Measurements from ENCODE around the gene CHMP6. TPM values are rescaled to one million over a fixed set of nuclear protein-coding genes. Genes with fewer than 3 reads are reported as not detected.

The CHMP6 gene
- total and polyA plus RNA-seq, 3 experiments from 2014 or later: 31.2 to 45.1 (median 32.7) TPM

DNA sequence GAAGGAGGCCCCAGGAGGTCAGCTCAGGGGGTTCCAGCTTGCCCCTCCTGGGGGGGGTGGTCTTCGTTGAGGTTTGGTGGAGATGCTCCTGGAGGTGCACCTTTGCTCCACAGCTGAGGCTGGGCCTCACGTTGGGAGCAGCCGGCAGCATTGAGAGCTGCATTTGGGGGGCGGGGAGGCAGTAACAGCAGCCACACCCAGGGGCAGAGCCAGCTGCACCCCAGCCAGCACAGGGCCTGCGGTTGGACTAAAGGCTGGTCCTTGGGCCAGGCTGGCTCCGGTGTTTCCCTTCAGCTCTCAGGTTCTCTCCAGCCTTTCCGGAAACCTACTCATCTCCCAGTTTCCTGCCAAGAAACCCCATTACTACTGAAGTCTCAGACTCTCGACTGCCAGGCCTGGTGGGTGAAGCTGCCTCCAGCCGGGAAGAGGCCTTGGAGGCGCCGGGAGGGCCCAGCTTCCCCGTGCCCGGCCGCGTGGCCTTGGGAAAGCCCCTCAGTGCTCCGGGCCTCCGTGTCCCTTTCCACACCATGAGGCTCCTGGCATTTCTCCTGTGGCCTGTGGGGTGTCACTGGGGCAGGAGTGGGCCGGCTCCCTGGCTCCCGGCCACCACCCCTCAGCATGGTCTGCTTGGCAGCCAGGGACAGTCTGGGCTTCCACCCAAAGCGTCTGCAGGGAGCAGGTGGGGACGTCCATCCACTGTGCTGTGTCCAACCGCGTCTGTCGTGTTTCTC lies 29.3 kb downstream of the CHMP6 start:
- Mint-ChIP-seq H3K4me1 (peaks cover 22 to 48% (median 32%) of the 10 kb centered on the region in 3 donors), H3K36me3 (no peaks in the 10 kb centered on the region), H3K9me3 (peaks cover 0 to 7% (median 2%) of the 10 kb centered on the region in 5 donors), H3K27me3 (peaks cover 0 to 5% of the 10 kb centered on the region in 2 donors), H3K4me3 (no peak overlapping the region), H3K27ac (no peak overlapping the region)
- peak in 1 of 5 donors; percentile 37 for DNase-seq
- Histone ChIP-seq H3K4me3 (ENCODE audit: low read length) (no peak overlapping the region), H3K4me1 (ENCODE audit: insufficient read depth, low read length) (peaks cover 24% of the 10 kb centered on the region), H3K27ac (ENCODE audit: low read depth, low read length) (peak overlapping the region; percentile 31), H3K36me3 (ENCODE audit: insufficient read depth, low read length) (no peaks in the 10 kb centered on the region), H3K9me3 (ENCODE audit: low read length) (no peaks in the 10 kb centered on the region), H3K27me3 (ENCODE audit: insufficient read depth, low read length, poor library complexity, severe bottlenecking) (no peaks in the 10 kb centered on the region)
- ChIA-PET POLR2A (no interaction called here), CTCF (interaction anchor here (1.1 to 5.1 kb wide), 4 partner anchors 16 to 81 kb away, joined by 4 to 42 read pairs (median 6); no protein-coding TSS in a partner anchor)

- Mint-ChIP-seq H3K4me1 (peaks cover 21 to 46% (median 32%) of the 10 kb centered on the region in 3 donors), H3K27me3 (peaks cover 6 to 10% of the 10 kb centered on the region in 2 donors), H3K9me3 (peaks cover 0 to 4% (median 2%) of the 10 kb centered on the region in 5 donors), H3K4me3 (peak overlapping the region in 2 of 7 donors; percentile 10 to 66), H3K27ac (peak overlapping the region in 3 of 8 donors; percentile 33 to 80 (median 66)), H3K36me3 (no peaks in the 10 kb centered on the region)
- H3K9me3 ChIP-seq (ENCODE audit: low read length): no peaks in the 10 kb centered on the region
- POLR2A ChIA-PET: no interaction called here
- H3K27me3 ChIP-seq (ENCODE audit: insufficient read depth, low read length, poor library complexity, severe bottlenecking): no peaks in the 10 kb centered on the region
- CTCF ChIA-PET: interaction anchor here (1.2 to 5.1 kb wide), 3 partner anchors 33 to 80 kb away, joined by 3 to 42 read pairs (median 6); no protein-coding TSS in a partner anchor
- H3K4me1 ChIP-seq (ENCODE audit: insufficient read depth, low read length): peaks cover 24% of the 10 kb centered on the region
- H3K36me3 ChIP-seq (ENCODE audit: insufficient read depth, low read length): no peaks in the 10 kb centered on the region
- no peak for DNase-seq
- no peak overlapping the region for H3K4me3 ChIP-seq (ENCODE audit: low read length)
- no peak overlapping the region for H3K27ac ChIP-seq (ENCODE audit: low read depth, low read length)
These were observed 30.1 kb downstream of the CHMP6 start for GRCh38 chr17:81021531-81022343.

GRCh38 chr17:81022344-81022676 lies 30.7 kb downstream of the CHMP6 start:
- POLR2A ChIA-PET: no interaction called here
- Histone ChIP-seq H3K9me3 (ENCODE audit: low read length) (no peaks in the 10 kb centered on the region), H3K4me1 (ENCODE audit: insufficient read depth, low read length) (peaks cover 19% of the 10 kb centered on the region), H3K27ac (ENCODE audit: low read depth, low read length) (no peak overlapping the region), H3K36me3 (ENCODE audit: insufficient read depth, low read length) (no peaks in the 10 kb centered on the region), H3K27me3 (ENCODE audit: insufficient read depth, low read length, poor library complexity, severe bottlenecking) (no peaks in the 10 kb centered on the region), H3K4me3 (ENCODE audit: low read length) (no peak overlapping the region)
- Mint-ChIP-seq H3K36me3 (no peaks in the 10 kb centered on the region), H3K4me3 (no peak overlapping the region), H3K27me3 (peaks cover 10 to 12% of the 10 kb centered on the region in 2 donors), H3K27ac (peak overlapping the region in 1 of 8 donors; percentile 17), H3K9me3 (no peaks in the 10 kb centered on the region), H3K4me1 (peaks cover 19 to 40% (median 31%) of the 10 kb centered on the region in 3 donors)
- no peak for DNase-seq
- CTCF ChIA-PET: interaction anchor here (1.2 to 5.1 kb wide), 3 partner anchors 34 to 80 kb away, joined by 3 to 42 read pairs (median 6); no protein-coding TSS in a partner anchor

- H3K9me3 ChIP-seq (ENCODE audit: low read length): no peaks in the 10 kb centered on the region
- ChIA-PET POLR2A (no interaction called here), CTCF (interaction anchor here (0.6 to 3.7 kb wide), 7 partner anchors 8 to 598 kb away, joined by 3 to 30 read pairs (median 4); no protein-coding TSS in a partner anchor)
- no peak overlapping the region for H3K27ac Mint-ChIP-seq
- no peak overlapping the region for H3K4me3 Mint-ChIP-seq
- peaks cover 16 to 18% of the 10 kb centered on the region in 2 donors for H3K27me3 Mint-ChIP-seq
- no peaks in the 10 kb centered on the region for H3K27me3 ChIP-seq (ENCODE audit: insufficient read depth, low read length, poor library complexity, severe bottlenecking)
- DNase-seq: no peak
- H3K36me3 ChIP-seq (ENCODE audit: insufficient read depth, low read length): no peaks in the 10 kb centered on the region
- no peaks in the 10 kb centered on the region for H3K36me3 Mint-ChIP-seq
- H3K27ac ChIP-seq (ENCODE audit: low read depth, low read length): no peak overlapping the region
- H3K4me3 ChIP-seq (ENCODE audit: low read length): no peak overlapping the region
- H3K4me1 ChIP-seq (ENCODE audit: insufficient read depth, low read length): peaks cover 5% of the 10 kb centered on the region
- no peaks in the 10 kb centered on the region for H3K9me3 Mint-ChIP-seq
- H3K4me1 Mint-ChIP-seq: peaks cover 5 to 13% (median 5%) of the 10 kb centered on the region in 3 donors
These were observed 33.6 kb downstream of the CHMP6 start for GRCh38 chr17:81025065-81025740.

- DNase-seq: no peak
- no peaks in the 10 kb centered on the region for H3K9me3 ChIP-seq (ENCODE audit: low read length)
- Mint-ChIP-seq H3K9me3 (no peaks in the 10 kb centered on the region), H3K4me1 (peaks cover 5 to 13% (median 5%) of the 10 kb centered on the region in 3 donors), H3K27ac (no peak overlapping the region), H3K4me3 (no peak overlapping the region), H3K36me3 (no peaks in the 10 kb centered on the region), H3K27me3 (peaks cover 18 to 20% of the 10 kb centered on the region in 2 donors)
- H3K4me3 ChIP-seq (ENCODE audit: low read length): no peak overlapping the region
- H3K27me3 ChIP-seq (ENCODE audit: insufficient read depth, low read length, poor library complexity, severe bottlenecking): no peaks in the 10 kb centered on the region
- peaks cover 5% of the 10 kb centered on the region for H3K4me1 ChIP-seq (ENCODE audit: insufficient read depth, low read length)
- ChIA-PET POLR2A (no interaction called here), CTCF (interaction anchor here (1.0 to 3.7 kb wide), 5 partner anchors 8 to 599 kb away, joined by 3 to 30 read pairs (median 4); no protein-coding TSS in a partner anchor)
- H3K36me3 ChIP-seq (ENCODE audit: insufficient read depth, low read length): no peaks in the 10 kb centered on the region
- H3K27ac ChIP-seq (ENCODE audit: low read depth, low read length): no peak overlapping the region
These were observed 34.1 kb downstream of the CHMP6 start for GRCh38 chr17:81025741-81026129.

DNA sequence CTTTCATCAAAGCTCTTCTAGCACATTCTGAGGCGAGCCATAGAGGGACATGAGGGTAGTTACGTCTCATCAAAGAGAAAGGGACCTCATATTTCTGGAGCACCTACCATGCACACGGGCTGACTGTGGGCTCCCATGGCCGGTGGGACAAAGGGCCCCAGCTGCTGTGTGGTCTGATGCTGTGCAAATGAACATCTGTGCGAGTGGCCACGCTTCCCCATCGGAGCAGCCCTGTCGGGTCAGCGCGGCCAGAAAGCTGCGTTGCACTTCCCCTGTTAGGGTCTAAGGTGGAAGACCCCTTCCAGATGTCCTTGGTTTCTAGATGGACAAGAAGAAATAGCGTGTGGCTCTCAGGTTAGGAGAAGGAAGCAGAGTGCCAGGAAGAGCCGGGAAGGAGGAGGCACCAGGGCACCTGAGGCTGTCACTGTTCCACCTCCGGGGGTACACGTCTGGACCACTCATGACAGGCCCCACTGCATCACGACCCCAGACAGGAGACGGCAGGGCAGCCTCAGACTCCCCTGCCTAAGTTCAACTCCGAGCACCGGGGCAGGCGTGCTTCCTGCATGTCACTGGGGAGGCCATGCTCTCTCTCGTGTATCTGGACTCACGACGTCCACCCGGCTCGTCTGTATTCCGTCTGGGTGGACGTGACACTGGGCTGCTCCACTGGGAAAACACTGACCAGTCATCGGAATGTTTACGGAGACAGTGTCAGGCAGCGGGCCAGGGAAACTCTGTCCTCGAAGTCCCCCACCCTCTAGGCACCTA lies 34.8 kb downstream of the CHMP6 start:
- Mint-ChIP-seq H3K27ac (no peak overlapping the region), H3K9me3 (no peaks in the 10 kb centered on the region), H3K4me1 (peaks cover 5 to 13% (median 5%) of the 10 kb centered on the region in 3 donors), H3K27me3 (peaks cover 18 to 20% of the 10 kb centered on the region in 2 donors), H3K36me3 (no peaks in the 10 kb centered on the region), H3K4me3 (no peak overlapping the region)
- Histone ChIP-seq H3K27ac (ENCODE audit: low read depth, low read length) (no peak overlapping the region), H3K36me3 (ENCODE audit: insufficient read depth, low read length) (no peaks in the 10 kb centered on the region), H3K4me1 (ENCODE audit: insufficient read depth, low read length) (peaks cover 5% of the 10 kb centered on the region), H3K9me3 (ENCODE audit: low read length) (no peaks in the 10 kb centered on the region), H3K27me3 (ENCODE audit: insufficient read depth, low read length, poor library complexity, severe bottlenecking) (no peaks in the 10 kb centered on the region), H3K4me3 (ENCODE audit: low read length) (no peak overlapping the region)
- CTCF ChIA-PET: interaction anchor here (1.1 to 3.7 kb wide), 4 partner anchors 9 to 599 kb away, joined by 4 to 30 read pairs (median 6); no protein-coding TSS in a partner anchor
- POLR2A ChIA-PET: no interaction called here
- peak in 1 of 5 donors; percentile 42 for DNase-seq

- ChIA-PET POLR2A (no interaction called here), CTCF (no interaction called here)
- Histone ChIP-seq H3K4me3 (ENCODE audit: low read length) (no peak overlapping the region), H3K4me1 (ENCODE audit: insufficient read depth, low read length) (peaks cover 5% of the 10 kb centered on the region), H3K27me3 (ENCODE audit: insufficient read depth, low read length, poor library complexity, severe bottlenecking) (no peaks in the 10 kb centered on the region), H3K36me3 (ENCODE audit: insufficient read depth, low read length) (no peaks in the 10 kb centered on the region), H3K9me3 (ENCODE audit: low read length) (no peaks in the 10 kb centered on the region), H3K27ac (ENCODE audit: low read depth, low read length) (no peak overlapping the region)
- Mint-ChIP-seq H3K4me3 (no peak overlapping the region), H3K27ac (no peak overlapping the region), H3K36me3 (no peaks in the 10 kb centered on the region), H3K4me1 (peaks cover 5 to 12% (median 5%) of the 10 kb centered on the region in 3 donors), H3K27me3 (peaks cover 18 to 19% of the 10 kb centered on the region in 2 donors), H3K9me3 (no peaks in the 10 kb centered on the region)
- no peak for DNase-seq
These were observed 35.4 kb downstream of the CHMP6 start for GRCh38 chr17:81027038-81027437.

Measured in CD8-positive, alpha-beta memory T cell (primary cell).